ENCODE measurements around the gene MACO1.

GRCh38 chr1:25544819-25545218 is 114.1 kb downstream of the MACO1 start:
- TF ChIP-seq, protein P1, sequence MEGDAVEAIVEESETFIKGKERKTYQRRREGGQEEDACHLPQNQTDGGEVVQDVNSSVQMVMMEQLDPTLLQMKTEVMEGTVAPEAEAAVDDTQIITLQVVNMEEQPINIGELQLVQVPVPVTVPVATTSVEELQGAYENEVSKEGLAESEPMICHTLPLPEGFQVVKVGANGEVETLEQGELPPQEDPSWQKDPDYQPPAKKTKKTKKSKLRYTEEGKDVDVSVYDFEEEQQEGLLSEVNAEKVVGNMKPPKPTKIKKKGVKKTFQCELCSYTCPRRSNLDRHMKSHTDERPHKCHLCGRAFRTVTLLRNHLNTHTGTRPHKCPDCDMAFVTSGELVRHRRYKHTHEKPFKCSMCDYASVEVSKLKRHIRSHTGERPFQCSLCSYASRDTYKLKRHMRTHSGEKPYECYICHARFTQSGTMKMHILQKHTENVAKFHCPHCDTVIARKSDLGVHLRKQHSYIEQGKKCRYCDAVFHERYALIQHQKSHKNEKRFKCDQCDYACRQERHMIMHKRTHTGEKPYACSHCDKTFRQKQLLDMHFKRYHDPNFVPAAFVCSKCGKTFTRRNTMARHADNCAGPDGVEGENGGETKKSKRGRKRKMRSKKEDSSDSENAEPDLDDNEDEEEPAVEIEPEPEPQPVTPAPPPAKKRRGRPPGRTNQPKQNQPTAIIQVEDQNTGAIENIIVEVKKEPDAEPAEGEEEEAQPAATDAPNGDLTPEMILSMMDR (IDR thresholded peaks at IDR 0.05; ENCODE audit: low read length): no peak
- no peak for TF ChIP-seq EZH2 (optimal IDR thresholded peaks at IDR 0.05; ENCODE audit: low read depth, low read length)

Measured in MM.1S (cell line).